SK-N-SH (cell line): ENCODE data around the gene SLC24A3. TPM values are rescaled to one million over a fixed set of nuclear protein-coding genes. Genes with fewer than 3 reads are reported as not detected.

ENCODE experiments used
- CTCF ChIA-PET: fragments of 300-600, 350-600 bp; formaldehyde crosslinking; extraction: SDS; loops from one replicate; lab custom pipeline; 2021; lab: Yijun Ruan, JAX
- POLR2A ChIA-PET: fragments of 350-600 bp; sonication (Branson Sonifier 250); formaldehyde crosslinking; extraction: SDS; loops from one replicate; lab custom pipeline; 2020; ENCODE audit warnings: antibody characterized with exemption, inconsistent platforms; lab: Yijun Ruan, JAX
- DNase-seq: peaks from one replicate; pipeline ENCODE4 v3.0.0; 2012
- H2AFZ ChIP-seq: fragments of 200-600 bp; sonication (generic); 2 replicates; pipeline ENCODE4 v1.8.1; 2016; ENCODE audit warnings: antibody characterized with exemption, mild to moderate bottlenecking, low read depth
- H3F3A ChIP-seq: fragments of 200-600 bp; sonication (generic); replicated peaks from 2 replicates; pipeline ENCODE3; 2016; ENCODE audit warnings: antibody characterized with exemption, mild to moderate bottlenecking; ENCODE audit not compliant: insufficient read depth
- H3K27ac ChIP-seq, 2 experiments: fragments of 200-500 bp in 1 of 2; fragments of 200-600 bp in 1 of 2; sonication (Bioruptor generic) in 1 of 2; sonication (generic), shearing (Covaris generic) in 1 of 2; 2 replicates each; pipeline versions ENCODE4 v1.5.1 to v1.6.1; 2014 to 2016; ENCODE audit warnings: low read depth in 2 of 2, inconsistent platforms in 1 of 2, low read length in 1 of 2, mild to moderate bottlenecking in 1 of 2, mixed read lengths in 1 of 2
- H3K27me3 ChIP-seq: fragments of 200-600 bp; sonication (generic), shearing (Covaris generic); 2 replicates; pipeline ENCODE4 v1.6.1; 2016; ENCODE audit warnings: mixed run types; ENCODE audit not compliant: insufficient read depth
- H3K36me3 ChIP-seq, 2 experiments: fragments of 200-500 bp in 1 of 2; fragments of 200-600 bp in 1 of 2; sonication (Bioruptor generic) in 1 of 2; sonication (generic) in 1 of 2; replicated peaks in 1 of 2; 2 replicates each; pipeline versions ENCODE3 to v1.5.1; 2014 to 2016; ENCODE audit warnings: low read length in 1 of 2, mild to moderate bottlenecking in 1 of 2; ENCODE audit not compliant: insufficient read depth in 2 of 2, control insufficient read depth in 1 of 2
- H3K4me1 ChIP-seq, 2 experiments: fragments of 200-500 bp in 1 of 2; fragments of 200-600 bp in 1 of 2; sonication (Bioruptor generic) in 1 of 2; sonication (generic), shearing (Covaris generic) in 1 of 2; 2 replicates each; pipeline versions ENCODE4 v1.5.1 to v1.6.1; 2014 to 2016; ENCODE audit warnings: low read depth in 1 of 2, low read length in 1 of 2, mixed run types in 1 of 2; ENCODE audit not compliant: insufficient read depth in 2 of 2, control insufficient read depth in 1 of 2
- H3K4me2 ChIP-seq: fragments of 200-600 bp; sonication (generic), shearing (Covaris generic); 2 replicates; pipeline ENCODE4 v1.6.1; 2017; ENCODE audit warnings: mixed run types
- H3K4me3 ChIP-seq, 2 experiments: fragments of 200-500 bp in 1 of 2; fragments of 200-600 bp in 1 of 2; sonication (Bioruptor generic) in 1 of 2; sonication (generic), shearing (Covaris generic) in 1 of 2; 2 replicates each; pipeline versions ENCODE4 v1.5.1 to v1.8.1; 2014 to 2016; ENCODE audit warnings: low read depth in 2 of 2, inconsistent platforms in 1 of 2, low read length in 1 of 2, mild to moderate bottlenecking in 1 of 2, mixed read lengths in 1 of 2, moderate library complexity in 1 of 2
- H3K79me2 ChIP-seq: fragments of 200-600 bp; sonication (generic); 2 replicates; pipeline ENCODE4 v1.8.1; 2017; ENCODE audit warnings: mild to moderate bottlenecking; ENCODE audit not compliant: insufficient read depth
- H3K9ac ChIP-seq: fragments of 200-600 bp; sonication (generic); 2 replicates; pipeline ENCODE4 v1.6.1; 2017; ENCODE audit warnings: mixed run types
- H3K9me2 ChIP-seq: fragments of 200-600 bp; sonication (generic); 2 replicates; pipeline ENCODE4 v1.6.1; 2017; ENCODE audit warnings: mixed run types
- H3K9me3 ChIP-seq: fragments of 200-600 bp; sonication (generic); 2 replicates; pipeline ENCODE4 v1.6.1; 2017; ENCODE audit warnings: mixed run types, mild to moderate bottlenecking, moderate library complexity
- H4K20me1 ChIP-seq: fragments of 200-600 bp; sonication (generic); 2 replicates; pipeline ENCODE4 v1.6.1; 2017; ENCODE audit warnings: mild to moderate bottlenecking, mixed run types; ENCODE audit not compliant: insufficient read depth
- EP300 ChIP-seq, 2 experiments: IDR thresholded peaks; 2 replicates each; pipeline versions ENCODE4 v1.4.0 to v1.6.1; 2012; ENCODE audit warnings: borderline replicate concordance in 1 of 2, low read depth in 1 of 2, low read length in 1 of 2
- FOXJ3 ChIP-seq: sonication (generic); formaldehyde crosslinking; IDR thresholded peaks from 2 replicates; pipeline ENCODE4 v1.5.1; 2020; ENCODE audit warnings: mild to moderate bottlenecking, missing genetic modification reagents
- FOXM1 ChIP-seq: IDR thresholded peaks from 2 replicates; pipeline ENCODE4 v1.4.0; 2012; ENCODE audit warnings: low read depth, mild to moderate bottlenecking
- GABPA ChIP-seq: IDR thresholded peaks from 2 replicates; pipeline ENCODE4 v1.4.0; 2012; ENCODE audit warnings: low read depth, mild to moderate bottlenecking
- GATA2 ChIP-seq: sonication (generic); formaldehyde crosslinking; IDR thresholded peaks from 2 replicates; pipeline ENCODE4 v1.5.0; 2020; ENCODE audit warnings: mild to moderate bottlenecking, missing genetic modification reagents
- JUND ChIP-seq: IDR thresholded peaks from 2 replicates; pipeline ENCODE4 v1.4.0; 2012
- MXI1 ChIP-seq: IDR thresholded peaks from 2 replicates; pipeline ENCODE4 v1.6.1; 2012; ENCODE audit warnings: mild to moderate bottlenecking, low read depth, low read length, improper control_type of control experiment
- NFIC ChIP-seq: IDR thresholded peaks from 2 replicates; pipeline ENCODE4 v1.4.0; 2012; ENCODE audit warnings: borderline replicate concordance
- POLR2AphosphoS5 ChIP-seq: IDR thresholded peaks from 2 replicates; pipeline ENCODE4 v1.6.1; 2012; ENCODE audit warnings: low read depth, low read length
- RAD21 ChIP-seq: IDR thresholded peaks from 2 replicates; pipeline ENCODE4 v1.6.1; 2012; ENCODE audit warnings: mild to moderate bottlenecking, low read length
- RCOR1 ChIP-seq: fragments of 150-350 bp; IDR thresholded peaks from 2 replicates; pipeline ENCODE4 v1.6.1; 2017; ENCODE audit warnings: antibody characterized with exemption, low read length
- RFX5 ChIP-seq: IDR thresholded peaks from 2 replicates; pipeline ENCODE4 v1.6.1; 2012; ENCODE audit warnings: mild to moderate bottlenecking, improper control_type of control experiment, low read length
- TEAD4 ChIP-seq: IDR thresholded peaks from 2 replicates; pipeline ENCODE4 v1.4.0; 2012; ENCODE audit warnings: mild to moderate bottlenecking, borderline replicate concordance; ENCODE audit not compliant: insufficient read depth
- YY1 ChIP-seq: IDR thresholded peaks from 2 replicates; pipeline ENCODE4 v1.4.0; 2012; ENCODE audit warnings: low read depth, mild to moderate bottlenecking
- WGBS: methylation state at CpG from one replicate; pipeline ENCODE4 v1.1.6; 2017; ENCODE audit warnings: low lambda C conversion rate; 5-methylcytosine and 5-hydroxymethylcytosine counted together
- polyA plus RNA-seq, 3 experiments: library from polyadenylated mRNA; depleted of rRNA; stranded (reverse); fragments of >200 nt; gene quantifications; 2 replicates each; pipeline ENCODE4 v1.2.3, GENCODE V29; 2012
- TF ChIP-seq, protein P1 (sequence below): IDR thresholded peaks from 2 replicates; pipeline ENCODE4 v1.6.1; 2012; ENCODE audit warnings: mild to moderate bottlenecking, low read depth, low read length, moderate library complexity
- TF ChIP-seq, protein P2 (sequence below): IDR thresholded peaks from 2 replicates; pipeline ENCODE4; 2012
- TF ChIP-seq, protein P3 (sequence below): fragments of 150-350 bp; IDR thresholded peaks from 2 replicates; pipeline ENCODE4 v1.6.1; 2016; ENCODE audit warnings: mild to moderate bottlenecking, low read depth, low read length
- TF ChIP-seq, protein P4 (sequence below): fragments of 150-350 bp; IDR thresholded peaks from 2 replicates; pipeline ENCODE4 v1.6.1; 2017; ENCODE audit warnings: antibody characterized with exemption, low read length, low read depth, borderline replicate concordance
- TF ChIP-seq, protein P5 (sequence below): IDR thresholded peaks from 2 replicates; pipeline ENCODE4 v1.4.0; 2012; ENCODE audit warnings: low read depth, borderline replicate concordance

Gene SLC24A3
- polyA plus RNA-seq, 1 of the 3 experiments (the other 2 are of a cell fraction): not detected

DNA sequence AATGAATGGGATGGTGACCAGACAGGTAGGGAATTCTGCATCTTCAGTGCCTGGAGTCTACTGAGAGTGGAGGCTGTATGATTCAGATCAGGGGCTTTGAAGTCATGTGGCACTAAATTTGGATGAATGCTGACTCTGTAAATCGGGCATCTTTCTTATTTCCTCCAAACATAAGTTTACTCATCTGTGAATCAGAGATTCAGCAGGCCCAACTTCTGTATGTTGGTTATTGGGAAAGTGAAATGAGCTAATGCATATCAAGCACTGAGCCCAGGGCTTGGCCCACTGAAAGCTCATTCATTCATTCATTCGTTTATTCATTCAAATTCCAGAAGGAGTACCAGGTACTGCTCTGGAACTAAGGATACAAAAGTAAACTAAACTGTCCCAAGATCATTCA, 353.3 kb downstream of the SLC24A3 start (continued):
- TF ChIP-seq, protein P1, sequence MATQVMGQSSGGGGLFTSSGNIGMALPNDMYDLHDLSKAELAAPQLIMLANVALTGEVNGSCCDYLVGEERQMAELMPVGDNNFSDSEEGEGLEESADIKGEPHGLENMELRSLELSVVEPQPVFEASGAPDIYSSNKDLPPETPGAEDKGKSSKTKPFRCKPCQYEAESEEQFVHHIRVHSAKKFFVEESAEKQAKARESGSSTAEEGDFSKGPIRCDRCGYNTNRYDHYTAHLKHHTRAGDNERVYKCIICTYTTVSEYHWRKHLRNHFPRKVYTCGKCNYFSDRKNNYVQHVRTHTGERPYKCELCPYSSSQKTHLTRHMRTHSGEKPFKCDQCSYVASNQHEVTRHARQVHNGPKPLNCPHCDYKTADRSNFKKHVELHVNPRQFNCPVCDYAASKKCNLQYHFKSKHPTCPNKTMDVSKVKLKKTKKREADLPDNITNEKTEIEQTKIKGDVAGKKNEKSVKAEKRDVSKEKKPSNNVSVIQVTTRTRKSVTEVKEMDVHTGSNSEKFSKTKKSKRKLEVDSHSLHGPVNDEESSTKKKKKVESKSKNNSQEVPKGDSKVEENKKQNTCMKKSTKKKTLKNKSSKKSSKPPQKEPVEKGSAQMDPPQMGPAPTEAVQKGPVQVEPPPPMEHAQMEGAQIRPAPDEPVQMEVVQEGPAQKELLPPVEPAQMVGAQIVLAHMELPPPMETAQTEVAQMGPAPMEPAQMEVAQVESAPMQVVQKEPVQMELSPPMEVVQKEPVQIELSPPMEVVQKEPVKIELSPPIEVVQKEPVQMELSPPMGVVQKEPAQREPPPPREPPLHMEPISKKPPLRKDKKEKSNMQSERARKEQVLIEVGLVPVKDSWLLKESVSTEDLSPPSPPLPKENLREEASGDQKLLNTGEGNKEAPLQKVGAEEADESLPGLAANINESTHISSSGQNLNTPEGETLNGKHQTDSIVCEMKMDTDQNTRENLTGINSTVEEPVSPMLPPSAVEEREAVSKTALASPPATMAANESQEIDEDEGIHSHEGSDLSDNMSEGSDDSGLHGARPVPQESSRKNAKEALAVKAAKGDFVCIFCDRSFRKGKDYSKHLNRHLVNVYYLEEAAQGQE: no peak
- no peak for TF ChIP-seq YY1
- TF ChIP-seq, protein P2, sequence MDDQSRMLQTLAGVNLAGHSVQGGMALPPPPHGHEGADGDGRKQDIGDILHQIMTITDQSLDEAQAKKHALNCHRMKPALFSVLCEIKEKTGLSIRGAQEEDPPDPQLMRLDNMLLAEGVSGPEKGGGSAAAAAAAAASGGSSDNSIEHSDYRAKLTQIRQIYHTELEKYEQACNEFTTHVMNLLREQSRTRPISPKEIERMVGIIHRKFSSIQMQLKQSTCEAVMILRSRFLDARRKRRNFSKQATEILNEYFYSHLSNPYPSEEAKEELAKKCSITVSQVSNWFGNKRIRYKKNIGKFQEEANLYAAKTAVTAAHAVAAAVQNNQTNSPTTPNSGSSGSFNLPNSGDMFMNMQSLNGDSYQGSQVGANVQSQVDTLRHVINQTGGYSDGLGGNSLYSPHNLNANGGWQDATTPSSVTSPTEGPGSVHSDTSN: no peak
- TF ChIP-seq, all 33 proteins: peak for 0

DNA sequence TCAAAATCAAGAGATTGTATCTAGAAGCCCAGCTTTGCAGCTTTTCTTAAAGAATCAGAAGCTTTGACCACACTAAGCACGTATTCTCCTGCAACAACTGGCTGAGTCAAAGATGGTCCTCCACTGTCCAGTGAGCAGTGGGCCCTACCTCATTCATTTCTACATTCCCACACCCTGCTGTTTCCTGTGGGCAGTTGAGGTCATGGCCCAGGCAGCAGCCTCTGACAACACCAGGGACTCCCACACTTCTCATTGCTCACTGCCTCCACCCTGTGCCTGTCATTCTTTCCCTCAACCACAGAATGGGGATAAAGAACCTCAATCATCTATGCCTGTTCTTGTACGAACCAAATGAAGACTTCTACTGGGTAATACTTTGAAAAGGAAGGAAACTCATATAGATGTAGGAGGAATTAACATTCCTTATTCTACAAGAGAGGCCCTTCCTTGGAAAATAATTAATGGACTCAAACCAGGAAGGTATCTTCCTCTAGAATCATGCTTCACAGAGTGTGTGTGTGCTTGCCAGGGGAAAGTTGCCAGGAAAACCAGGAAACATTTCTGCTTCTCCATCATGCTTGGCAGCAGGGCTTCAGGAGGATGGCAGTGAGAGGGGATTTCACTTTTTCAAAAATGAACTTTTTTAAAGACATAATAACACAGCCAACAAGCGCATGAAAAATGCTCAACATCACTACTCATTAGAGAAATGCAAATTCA, 353.9 kb downstream of the SLC24A3 start:
- CTCF ChIA-PET: no interaction called here

More for the DNA sequence above, 353.9 kb downstream of the SLC24A3 start:
- no peak for DNase-seq
- no peak overlapping the region for H3K27ac ChIP-seq
- POLR2A ChIA-PET: no interaction called here
- TF ChIP-seq, protein P3, sequence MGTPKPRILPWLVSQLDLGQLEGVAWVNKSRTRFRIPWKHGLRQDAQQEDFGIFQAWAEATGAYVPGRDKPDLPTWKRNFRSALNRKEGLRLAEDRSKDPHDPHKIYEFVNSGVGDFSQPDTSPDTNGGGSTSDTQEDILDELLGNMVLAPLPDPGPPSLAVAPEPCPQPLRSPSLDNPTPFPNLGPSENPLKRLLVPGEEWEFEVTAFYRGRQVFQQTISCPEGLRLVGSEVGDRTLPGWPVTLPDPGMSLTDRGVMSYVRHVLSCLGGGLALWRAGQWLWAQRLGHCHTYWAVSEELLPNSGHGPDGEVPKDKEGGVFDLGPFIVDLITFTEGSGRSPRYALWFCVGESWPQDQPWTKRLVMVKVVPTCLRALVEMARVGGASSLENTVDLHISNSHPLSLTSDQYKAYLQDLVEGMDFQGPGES: no peak
- TF ChIP-seq FOXJ3 (CRISPR knock-in tag): no peak
- no peak for TF ChIP-seq JUND
- no peak for TF ChIP-seq POLR2AphosphoS5
- TF ChIP-seq, protein P4, sequence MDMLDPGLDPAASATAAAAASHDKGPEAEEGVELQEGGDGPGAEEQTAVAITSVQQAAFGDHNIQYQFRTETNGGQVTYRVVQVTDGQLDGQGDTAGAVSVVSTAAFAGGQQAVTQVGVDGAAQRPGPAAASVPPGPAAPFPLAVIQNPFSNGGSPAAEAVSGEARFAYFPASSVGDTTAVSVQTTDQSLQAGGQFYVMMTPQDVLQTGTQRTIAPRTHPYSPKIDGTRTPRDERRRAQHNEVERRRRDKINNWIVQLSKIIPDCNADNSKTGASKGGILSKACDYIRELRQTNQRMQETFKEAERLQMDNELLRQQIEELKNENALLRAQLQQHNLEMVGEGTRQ: no peak
- TF ChIP-seq, protein P2: no peak
- no peak for TF ChIP-seq GABPA
- no peak for TF ChIP-seq FOXM1
- no peak for TF ChIP-seq EP300 (IDR thresholded peaks at IDR 0.05; ENCODE audit: borderline replicate concordance in 1 of 2, low read depth in 1 of 2, low read length in 1 of 2)
- TF ChIP-seq RAD21: no peak
- no peak for TF ChIP-seq RCOR1
- TF ChIP-seq, protein P5, sequence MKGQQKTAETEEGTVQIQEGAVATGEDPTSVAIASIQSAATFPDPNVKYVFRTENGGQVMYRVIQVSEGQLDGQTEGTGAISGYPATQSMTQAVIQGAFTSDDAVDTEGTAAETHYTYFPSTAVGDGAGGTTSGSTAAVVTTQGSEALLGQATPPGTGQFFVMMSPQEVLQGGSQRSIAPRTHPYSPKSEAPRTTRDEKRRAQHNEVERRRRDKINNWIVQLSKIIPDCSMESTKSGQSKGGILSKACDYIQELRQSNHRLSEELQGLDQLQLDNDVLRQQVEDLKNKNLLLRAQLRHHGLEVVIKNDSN: no peak
- TF ChIP-seq RFX5: no peak
- no peak for TF ChIP-seq GATA2 (CRISPR knock-in tag)
- no peak for TF ChIP-seq MXI1
- TF ChIP-seq TEAD4: no peak
- no peak for TF ChIP-seq NFIC
- H4K20me1 ChIP-seq: no peaks in the 10 kb centered on the region
- H3K4me1 ChIP-seq: no peaks in the 10 kb centered on the region
- 0 out of 2 replicates have a peak, but pooled peaks cover 5% of the 10 kb centered on the region for H3K27me3 ChIP-seq
- H3K9ac ChIP-seq: no peak overlapping the region
- WGBS: 3% methylated on average over 3 of the region's 3 CpGs
- no peak overlapping the region for H3K4me3 ChIP-seq
- no peaks in the 10 kb centered on the region for H3K9me3 ChIP-seq
- H3K79me2 ChIP-seq: no peaks in the 10 kb centered on the region
- no peaks in the 10 kb centered on the region for H3F3A ChIP-seq
- no peaks in the 10 kb centered on the region; the same call in 1 of the 2 replicates for H3K9me2 ChIP-seq
- H2AFZ ChIP-seq: no peak overlapping the region
- H3K4me2 ChIP-seq: no peak overlapping the region
- H3K36me3 ChIP-seq: no peaks in the 10 kb centered on the region
